Stimulated activated naive CD8-positive, alpha-beta T cell treated with anti-CD3 and anti-CD28 coated beads, Interleukin-15, Interleukin-2, amounts not matched to agents 100 U/mL and 50 U/mL, for 24 hours (primary cell): ENCODE results near the gene MKNK1.
A peak's percentile ranks its signal among the peaks of the same experiment; 100 is the strongest.
"Not testable (repeated sequence)": the region's sequence is repeated elsewhere in the genome, so short reads cannot be mapped to it uniquely, and the experiment has no call there.

Experiments
- ATAC-seq: fragments of 150-1000 bp; cut with Tn5 transposase; one replicate; pipeline ENCODE4 v1.10.0; 2021
- DNase-seq: peaks from one replicate; pipeline ENCODE4 v3.0.0; 2021

Gene MKNK1

DNA sequence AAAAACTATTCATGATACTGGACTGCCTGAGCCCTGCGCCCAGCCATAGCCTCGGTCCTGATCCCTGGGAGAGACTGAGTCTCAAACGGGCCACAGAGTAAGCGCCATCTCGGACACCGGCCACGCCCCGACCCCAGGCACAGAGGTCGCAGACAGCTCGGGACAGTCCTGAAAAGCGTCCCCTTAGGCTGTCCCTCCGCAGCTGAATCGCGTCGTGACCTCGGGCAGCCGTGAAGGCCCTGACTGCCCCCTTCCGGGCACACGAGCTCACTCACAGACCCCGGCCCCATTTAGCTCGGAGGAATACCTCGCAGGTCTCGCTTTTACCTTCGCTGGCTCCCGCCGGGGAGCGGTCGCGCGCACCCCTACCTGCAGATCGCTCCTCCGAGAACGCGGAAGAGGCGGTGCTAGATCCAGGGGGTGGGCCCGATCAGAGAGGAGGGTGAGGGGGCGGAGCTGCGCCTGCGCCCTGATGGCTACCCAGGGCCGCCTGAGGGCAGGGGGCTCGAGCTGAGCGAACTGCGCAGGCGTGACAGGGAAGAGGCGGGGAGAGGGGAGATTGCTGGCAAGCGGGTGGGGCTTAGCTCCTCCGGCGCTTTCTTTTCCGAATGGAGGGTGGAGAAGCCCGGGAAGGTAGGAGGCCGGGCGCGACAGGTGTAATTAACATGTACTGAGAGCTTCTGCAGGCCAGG, at the start of gene MKNK1:
Gene MKNK1, minus strand, starts transcription at position 411 of the 692 bp plus-strand sequence. CDS start 20,941 bp downstream, outside the sequence.
- ATAC-seq (peak; percentile 97), DNase-seq (peak; percentile 99)

GRCh38 chr1:46653405-46653958, 49.4 kb upstream of the MKNK1 start:
- DNase-seq (no peak), ATAC-seq (peak; percentile 66)

DNA sequence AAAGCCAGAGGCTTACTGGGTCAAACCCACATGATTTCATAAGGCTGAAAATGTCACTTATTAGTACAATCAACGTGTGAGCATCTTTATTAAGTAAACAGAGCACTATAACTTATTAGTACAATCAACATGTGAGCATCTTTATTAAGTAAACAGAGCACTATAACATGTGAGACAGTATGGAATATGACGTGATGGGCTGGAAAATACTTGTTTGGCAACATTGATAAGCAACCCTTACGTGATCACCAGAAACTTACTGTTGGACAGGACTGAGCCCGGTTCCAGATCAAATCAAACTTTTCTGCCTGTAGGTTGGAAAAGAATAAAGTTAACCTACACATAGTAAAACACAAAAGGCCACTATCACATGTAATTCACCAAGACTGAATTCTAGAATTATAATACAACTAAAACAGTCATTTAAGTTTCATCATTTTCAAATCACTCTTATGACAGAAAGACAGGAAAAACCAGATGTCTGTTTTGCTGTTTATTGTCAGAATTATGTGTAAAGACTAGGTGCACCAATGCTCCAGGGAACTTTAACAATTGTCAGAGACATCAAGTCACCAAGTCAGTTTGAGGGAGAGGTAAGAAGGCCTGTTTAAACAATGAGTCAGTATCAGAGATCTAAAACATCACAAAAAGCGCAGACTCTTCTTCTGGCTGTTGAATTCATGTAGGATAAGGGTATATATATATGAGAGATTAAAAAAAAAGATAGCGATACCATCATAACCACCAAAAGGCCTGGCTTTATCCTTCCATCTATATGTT, 48.4 kb upstream of the MKNK1 start:
- no peak for DNase-seq
- no peak for ATAC-seq

DNA sequence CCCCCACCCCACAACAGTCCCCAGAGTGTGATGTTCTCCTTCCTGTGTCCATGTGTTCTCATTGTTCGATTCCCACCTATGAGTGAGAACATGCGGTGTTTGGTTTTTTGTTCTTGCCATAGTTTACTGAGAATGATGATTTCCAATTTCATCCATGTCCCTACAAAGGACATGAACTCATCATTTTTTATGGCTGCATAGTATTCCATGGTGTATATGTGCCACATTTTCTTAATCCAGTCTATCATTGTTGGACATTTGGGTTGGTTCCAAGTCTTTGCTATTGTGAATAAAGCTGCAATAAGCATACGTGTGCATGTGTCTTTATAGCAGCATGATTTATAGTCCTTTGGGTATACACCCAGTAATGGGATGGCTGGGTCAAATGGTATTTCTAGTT, 47.1 kb upstream of the MKNK1 start:
- ATAC-seq, DNase-seq: not testable (repeated sequence)

- ATAC-seq (no peak), DNase-seq (no peak)
Observed at GRCh38 chr1:46650491-46650890, 46.4 kb upstream of the MKNK1 start.

GRCh38 chr1:46649764-46650163, 45.7 kb upstream of the MKNK1 start:
- DNase-seq (no peak), ATAC-seq (no peak)

DNA sequence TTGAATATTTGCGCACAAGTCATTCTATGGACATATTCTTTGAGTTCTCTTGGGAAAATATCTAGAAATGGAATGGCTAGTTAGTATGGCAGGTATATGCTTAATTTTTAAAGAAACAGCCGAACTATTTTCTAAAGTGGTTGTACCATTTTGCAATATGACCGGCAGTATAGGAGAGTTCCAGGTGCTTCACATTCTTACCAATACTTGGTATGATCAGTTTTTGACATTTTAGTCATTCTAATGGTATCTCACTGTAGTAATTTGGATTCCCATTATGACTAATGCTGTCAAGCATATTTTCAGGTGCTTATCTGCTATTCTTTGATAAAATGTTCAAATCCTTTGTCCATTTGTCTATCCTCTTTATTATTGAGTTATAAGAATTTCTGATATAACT, 43.5 kb upstream of the MKNK1 start:
- DNase-seq = no peak
- ATAC-seq = no peak

- peak; percentile 43 for ATAC-seq
- no peak for DNase-seq
Observed at GRCh38 chr1:46646844-46647243, 42.8 kb upstream of the MKNK1 start.

- DNase-seq (no peak), ATAC-seq (no peak)
Observed at GRCh38 chr1:46646331-46646730, 42.3 kb upstream of the MKNK1 start.

- DNase-seq (no peak), ATAC-seq (no peak)
Observed at GRCh38 chr1:46645815-46646214, 41.7 kb upstream of the MKNK1 start.

GRCh38 chr1:46643368-46643775, 39.3 kb upstream of the MKNK1 start:
- ATAC-seq (no peak), DNase-seq (no peak)

DNA sequence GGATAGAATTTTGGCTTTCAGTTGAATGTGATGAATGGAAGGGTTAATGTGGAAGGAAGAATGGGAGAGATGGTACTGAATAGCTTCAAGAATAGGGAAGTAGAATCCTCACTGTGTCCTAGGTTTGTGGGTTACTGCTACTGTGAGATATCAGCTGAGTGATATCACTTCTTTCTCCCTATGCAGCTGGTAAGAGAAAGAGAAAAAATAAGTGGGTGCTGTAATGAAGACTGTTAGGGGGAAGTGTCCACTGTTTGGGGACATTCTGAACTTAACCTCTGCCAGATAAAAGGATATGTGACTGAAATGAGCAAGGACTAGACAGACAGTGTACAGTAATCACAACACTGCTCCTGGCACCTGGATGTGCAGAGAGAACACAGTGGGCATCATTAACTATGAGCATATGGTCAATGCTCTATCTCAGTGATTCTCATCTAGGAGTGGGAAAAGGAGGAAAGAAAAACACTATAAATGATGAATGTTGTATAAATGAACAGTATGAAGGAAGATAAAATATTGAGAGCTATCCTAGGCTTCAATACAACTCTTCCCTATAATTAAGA, 38.1 kb upstream of the MKNK1 start:
- no peak for DNase-seq
- ATAC-seq = no peak

GRCh38 chr1:46639547-46639946, 35.5 kb upstream of the MKNK1 start:
- ATAC-seq (no peak), DNase-seq (no peak)

GRCh38 chr1:46638921-46639320, 34.9 kb upstream of the MKNK1 start:
- DNase-seq = no peak
- ATAC-seq = no peak

DNA sequence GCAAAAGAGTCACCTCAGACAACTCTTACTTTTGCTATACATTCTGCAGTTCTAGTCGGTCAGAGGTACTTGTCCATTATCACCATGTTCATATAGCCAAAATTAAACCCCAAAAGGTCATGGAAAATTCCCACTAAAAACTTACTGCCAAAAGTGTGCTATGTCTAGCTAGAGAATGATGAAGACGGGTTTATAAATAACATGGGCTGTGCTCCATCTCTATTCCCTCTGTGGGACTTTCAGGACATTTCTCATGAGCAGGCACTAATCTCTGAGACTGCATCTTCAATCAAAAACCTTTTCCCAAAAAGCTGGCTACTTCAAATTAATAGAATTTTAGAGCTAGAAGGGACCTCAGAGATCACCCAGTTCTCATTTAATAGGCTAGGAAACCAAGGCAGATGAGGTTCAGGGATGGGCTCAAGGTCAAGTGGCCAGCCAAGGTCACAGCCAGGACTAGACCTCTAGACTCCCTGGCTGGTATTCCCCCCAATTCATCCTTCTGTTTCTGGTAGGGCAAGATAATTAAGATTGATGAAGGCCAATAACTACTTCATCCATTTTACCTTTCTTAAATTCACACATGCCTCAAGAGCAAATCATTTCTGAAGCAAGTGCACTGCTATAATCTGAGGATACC, 33.5 kb upstream of the MKNK1 start:
- ATAC-seq (no peak), DNase-seq (no peak)

DNA sequence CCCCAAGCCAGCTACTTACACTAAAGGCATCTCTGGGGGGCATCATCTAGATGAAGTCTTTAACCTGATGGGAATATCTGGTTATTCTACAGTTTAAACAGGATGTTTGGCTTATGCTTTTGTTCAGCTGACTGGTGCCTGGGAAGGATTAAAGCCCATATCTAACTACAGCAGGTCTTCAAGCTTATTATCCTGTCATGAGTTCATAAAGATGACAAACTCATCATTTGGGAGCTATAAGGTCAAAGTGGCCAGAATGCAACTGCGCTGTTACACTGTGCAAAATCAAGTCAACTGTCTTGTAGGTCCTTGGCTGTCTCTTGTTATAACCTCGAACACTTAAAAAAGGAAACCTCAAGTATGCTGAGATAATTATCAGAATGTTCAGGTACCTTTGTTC, 31.1 kb upstream of the MKNK1 start:
- no peak for ATAC-seq
- no peak for DNase-seq

DNA sequence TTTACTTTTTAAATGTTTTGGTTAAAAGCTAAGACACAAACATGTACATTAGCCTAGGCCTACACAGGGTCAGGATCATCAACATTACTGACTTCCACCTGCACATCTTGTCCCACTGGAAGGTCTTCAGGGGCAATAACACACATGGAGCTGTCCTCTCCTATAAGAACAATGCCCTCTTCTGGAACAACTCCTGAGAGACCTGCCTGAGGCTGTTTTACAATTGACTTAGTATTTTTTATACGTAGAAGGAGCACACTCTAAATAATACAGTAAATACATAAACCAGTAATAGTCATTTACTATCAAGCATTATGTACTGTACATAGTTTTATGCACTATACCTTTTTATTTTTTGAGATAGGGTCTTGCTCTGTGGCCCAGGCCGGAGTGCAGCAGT, 26.7 kb upstream of the MKNK1 start:
- ATAC-seq (no peak), DNase-seq (no peak)

DNA sequence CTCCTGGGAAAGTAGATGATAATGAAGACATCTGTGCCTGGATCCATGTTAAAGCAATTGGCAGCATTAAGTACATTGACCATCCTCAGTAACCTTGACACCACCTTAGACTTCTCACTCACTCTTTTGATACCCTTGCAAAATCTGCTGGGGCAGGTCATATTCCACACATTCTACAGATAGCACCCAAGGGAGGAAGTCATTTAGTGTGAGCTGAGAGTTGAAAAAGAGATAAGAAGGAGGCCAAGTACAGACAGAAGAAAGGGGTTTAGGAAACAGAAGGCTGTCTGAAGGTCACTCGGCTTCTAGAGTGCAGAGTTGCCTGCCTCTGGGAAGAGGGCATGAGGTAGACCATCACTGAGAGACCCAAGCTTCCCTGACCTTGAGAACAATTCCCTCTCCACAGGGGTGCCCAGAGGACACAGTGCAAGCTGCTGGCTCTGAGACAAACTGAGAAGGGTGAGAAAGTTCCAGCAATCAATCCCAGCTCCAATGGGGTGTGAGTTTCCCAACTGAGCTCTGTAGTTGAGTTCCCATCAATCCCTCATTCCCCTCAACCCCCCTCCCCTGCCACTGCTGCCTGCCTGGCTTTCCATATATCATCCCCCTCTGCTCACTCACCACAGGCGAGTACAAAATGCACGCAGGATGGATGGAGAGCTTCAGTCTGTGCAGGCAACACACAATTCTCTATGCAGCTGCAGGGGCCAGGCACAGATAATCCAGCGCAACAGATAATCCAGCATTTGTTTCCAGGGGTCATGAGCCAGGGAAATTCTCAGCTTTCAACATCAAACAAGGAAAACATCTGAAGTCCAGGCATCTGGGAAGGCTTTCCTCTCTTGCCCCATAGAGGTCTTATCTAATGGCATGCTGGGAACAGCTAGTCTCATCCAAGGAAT, 19.9 kb upstream of the MKNK1 start:
- ATAC-seq (no peak), DNase-seq (no peak)

DNA sequence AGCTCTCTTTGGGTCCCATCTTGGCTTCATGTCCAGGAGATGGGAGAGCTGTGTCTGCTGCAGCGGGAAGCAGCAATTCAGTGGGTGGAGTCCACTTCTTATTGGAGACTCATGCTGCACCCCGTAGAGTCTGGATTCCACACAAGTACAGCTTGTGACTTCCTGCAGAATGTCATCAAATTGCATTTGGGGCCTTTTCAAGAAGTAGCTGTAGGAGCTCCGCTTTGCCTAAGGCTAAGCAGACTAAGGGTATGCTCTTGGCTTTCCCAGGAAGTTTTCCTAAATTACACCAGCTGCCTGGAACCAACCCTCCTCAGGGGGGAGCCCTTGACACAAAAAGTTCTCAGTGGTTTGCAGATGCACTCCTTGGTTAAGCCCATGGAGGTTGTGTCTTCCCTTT, 18.3 kb upstream of the MKNK1 start:
- no peak for ATAC-seq

DNA sequence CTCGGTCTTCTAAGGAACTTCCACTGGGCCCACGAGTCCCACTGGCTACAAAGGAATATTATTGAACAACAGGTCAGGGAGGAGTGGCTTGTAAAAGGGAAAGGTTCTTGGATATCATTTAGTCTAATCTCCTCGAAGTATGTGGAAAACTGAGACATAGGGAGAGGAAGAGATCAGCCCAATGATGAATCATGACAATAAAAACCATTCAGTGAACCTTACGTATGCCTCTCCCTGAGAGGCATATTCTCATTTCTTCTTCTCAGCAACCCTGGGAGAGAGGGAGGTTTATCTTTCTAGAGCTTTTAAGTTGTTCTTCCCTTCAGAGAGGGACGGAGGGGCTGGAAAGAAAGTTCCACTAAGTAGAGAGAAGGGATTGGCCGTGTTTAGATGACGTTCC, 17.9 kb upstream of the MKNK1 start:
- no peak for ATAC-seq
- no peak for DNase-seq

More for the DNA sequence above, 18.3 kb upstream of the MKNK1 start:
- no peak for DNase-seq

- no peak for ATAC-seq
- no peak for DNase-seq
Observed at GRCh38 chr1:46619656-46620258, 15.7 kb upstream of the MKNK1 start.
